ENCODE results near the gene HSD3B2.

GRCh38 chr1:119466445-119466844 lies 51.5 kb downstream of the HSD3B2 start:
- TF ChIP-seq CTCF (IDR thresholded peaks at IDR 0.05 in 8 of 11, conservative IDR thresholded peaks at IDR 0.05 in 3 of 11) (no peak), POLR2AphosphoS5 (IDR thresholded peaks at IDR 0.05) (no peak), POLR2A (IDR thresholded peaks at IDR 0.05) (no peak)
